ENCODE measurements around the gene TTC38. TPM values are rescaled to one million over a fixed set of nuclear protein-coding genes. Genes with fewer than 3 reads are reported as not detected.
A peak's percentile ranks its signal among the peaks of the same experiment; 100 is the strongest.

Gene TTC38
- total and polyA plus RNA-seq, 3 donors from 2014 or later = 15.7 to 44.2 (median 36.4) TPM

- TF ChIP-seq CTCF (IDR thresholded peaks at IDR 0.05) (no peak), POLR2A (IDR thresholded peaks at IDR 0.05) (no peak)
- H3K27me3 ChIP-seq = no peaks in the 10 kb centered on the region
- intact Hi-C loops (cut with DNase I; ENCODE audit: low total_unique reads) = no loop called here
- no peaks in the 10 kb centered on the region for H3K9me3 ChIP-seq
- peaks cover 11% of the 10 kb centered on the region for H3K4me1 ChIP-seq
- no peaks in the 10 kb centered on the region for H3K36me3 ChIP-seq (ENCODE audit: low read depth, missing control alignments)
- no peak for DNase-seq
- no peak overlapping the region for H3K4me3 ChIP-seq
- no peak overlapping the region for H3K27ac ChIP-seq
- 74 to 89% methylated on average over 3 of the region's 3 CpGs for WGBS, 2 donors
Measured at GRCh38 chr22:46292173-46292572, 24.4 kb downstream of the TTC38 start.

- no peak overlapping the region for H3K27ac ChIP-seq
- no peak for DNase-seq
- intact Hi-C loops (cut with DNase I; ENCODE audit: low total_unique reads) = no loop called here
- TF ChIP-seq POLR2A (IDR thresholded peaks at IDR 0.05) (no peak), CTCF (IDR thresholded peaks at IDR 0.05) (no peak)
- no peaks in the 10 kb centered on the region for H3K9me3 ChIP-seq
- WGBS, 2 donors = 87 to 91% methylated on average over 14 of the region's 14 CpGs
- no peaks in the 10 kb centered on the region for H3K27me3 ChIP-seq
- H3K36me3 ChIP-seq (ENCODE audit: low read depth, missing control alignments) = no peaks in the 10 kb centered on the region
- H3K4me1 ChIP-seq = peaks cover 13% of the 10 kb centered on the region
- no peak overlapping the region for H3K4me3 ChIP-seq
Measured at GRCh38 chr22:46292732-46293131, 24.9 kb downstream of the TTC38 start.

- TF ChIP-seq POLR2A (IDR thresholded peaks at IDR 0.05) (no peak), CTCF (IDR thresholded peaks at IDR 0.05) (no peak)
- intact Hi-C loops (cut with DNase I; ENCODE audit: low total_unique reads) = no loop called here
Measured at GRCh38 chr22:46293577-46294260, 25.9 kb downstream of the TTC38 start.

GRCh38 chr22:46294784-46295183 lies 27.0 kb downstream of the TTC38 start:
- Histone ChIP-seq H3K4me1 (peaks cover 13% of the 10 kb centered on the region), H3K4me3 (no peak overlapping the region), H3K36me3 (ENCODE audit: low read depth, missing control alignments) (no peaks in the 10 kb centered on the region), H3K9me3 (no peaks in the 10 kb centered on the region), H3K27me3 (no peaks in the 10 kb centered on the region), H3K27ac (no peak overlapping the region)
- intact Hi-C loops (cut with DNase I; ENCODE audit: low total_unique reads) = no loop called here
- WGBS, 2 donors = 93% methylated on average over 2 of the region's 2 CpGs
- TF ChIP-seq CTCF (IDR thresholded peaks at IDR 0.05) (no peak), POLR2A (IDR thresholded peaks at IDR 0.05) (no peak)
- no peak for DNase-seq

More at GRCh38 chr22:46293577-46294260, 25.9 kb downstream of the TTC38 start:
- H3K9me3 ChIP-seq = no peaks in the 10 kb centered on the region
- no peaks in the 10 kb centered on the region for H3K27me3 ChIP-seq
- no peak overlapping the region for H3K4me3 ChIP-seq
- 76 to 81% methylated on average over 8 to 11 of the region's 11 CpGs for whole genome bisulfite sequencing, 2 donors
- DNase-seq = peak; percentile 58
- H3K36me3 ChIP-seq (ENCODE audit: low read depth, missing control alignments) = no peaks in the 10 kb centered on the region
- H3K27ac ChIP-seq = no peak overlapping the region
- H3K4me1 ChIP-seq = peaks cover 13% of the 10 kb centered on the region

Measured in testis (tissue), 3 donors.